ENCODE data around the gene CTAG1B.
"Not testable (repeated sequence)": the region's sequence is repeated elsewhere in the genome, so short reads cannot be mapped to it uniquely, and the experiment has no call there.

CTAG1B gene

DNA sequence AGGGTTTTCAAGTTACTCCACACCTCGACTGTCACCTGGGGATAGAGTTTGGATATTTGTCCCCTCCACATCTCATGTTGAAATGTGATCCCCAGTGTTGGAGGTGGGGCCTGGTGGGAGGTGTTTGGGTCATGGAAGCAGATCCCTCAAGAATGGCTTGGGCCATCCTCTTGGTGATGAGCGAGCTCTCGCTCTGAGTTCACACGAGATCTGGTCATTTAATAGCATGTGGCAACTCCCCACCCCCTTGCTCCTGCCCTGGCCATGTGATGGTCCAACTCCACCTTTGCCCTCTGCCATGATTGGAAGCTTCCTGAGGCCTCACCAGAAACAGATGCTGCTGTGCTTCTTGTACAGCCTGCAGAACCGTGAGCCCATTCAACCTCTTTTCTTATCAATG lies 25.9 kb downstream of the CTAG1B start:
- TF ChIP-seq, protein P1, sequence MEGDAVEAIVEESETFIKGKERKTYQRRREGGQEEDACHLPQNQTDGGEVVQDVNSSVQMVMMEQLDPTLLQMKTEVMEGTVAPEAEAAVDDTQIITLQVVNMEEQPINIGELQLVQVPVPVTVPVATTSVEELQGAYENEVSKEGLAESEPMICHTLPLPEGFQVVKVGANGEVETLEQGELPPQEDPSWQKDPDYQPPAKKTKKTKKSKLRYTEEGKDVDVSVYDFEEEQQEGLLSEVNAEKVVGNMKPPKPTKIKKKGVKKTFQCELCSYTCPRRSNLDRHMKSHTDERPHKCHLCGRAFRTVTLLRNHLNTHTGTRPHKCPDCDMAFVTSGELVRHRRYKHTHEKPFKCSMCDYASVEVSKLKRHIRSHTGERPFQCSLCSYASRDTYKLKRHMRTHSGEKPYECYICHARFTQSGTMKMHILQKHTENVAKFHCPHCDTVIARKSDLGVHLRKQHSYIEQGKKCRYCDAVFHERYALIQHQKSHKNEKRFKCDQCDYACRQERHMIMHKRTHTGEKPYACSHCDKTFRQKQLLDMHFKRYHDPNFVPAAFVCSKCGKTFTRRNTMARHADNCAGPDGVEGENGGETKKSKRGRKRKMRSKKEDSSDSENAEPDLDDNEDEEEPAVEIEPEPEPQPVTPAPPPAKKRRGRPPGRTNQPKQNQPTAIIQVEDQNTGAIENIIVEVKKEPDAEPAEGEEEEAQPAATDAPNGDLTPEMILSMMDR (IDR thresholded peaks at IDR 0.05; ENCODE audit: control insufficient read depth, insufficient read depth, low read depth, low read length, missing control alignments), result no peak
- no peak overlapping the region for H3K4me3 ChIP-seq (ENCODE audit: control insufficient read depth, low read depth, low read length)
- no peak for DNase-seq (ENCODE audit: low read depth)

DNA sequence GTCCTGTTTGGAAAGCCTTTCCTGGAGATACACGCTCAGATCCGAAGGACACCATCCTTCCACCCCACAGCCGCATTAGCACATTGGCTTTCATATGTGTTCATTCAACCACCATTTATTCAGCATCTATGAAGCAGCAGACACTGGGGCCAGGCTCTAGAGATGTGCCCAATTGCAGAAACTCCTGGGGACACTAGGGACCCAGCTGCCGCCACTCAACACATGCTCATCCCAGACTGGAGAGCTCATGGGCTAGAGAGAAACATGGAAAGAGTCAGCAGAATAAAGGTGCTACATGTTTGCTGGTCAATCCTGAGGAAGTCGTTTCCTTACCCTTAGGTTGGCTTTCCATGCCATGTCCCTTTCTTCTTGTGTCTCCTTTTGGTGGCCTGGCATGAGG lies 26.6 kb downstream of the CTAG1B start:
- DNase-seq (ENCODE audit: low read depth), result no peak
- TF ChIP-seq, protein P1 (IDR thresholded peaks at IDR 0.05; ENCODE audit: control insufficient read depth, insufficient read depth, low read depth, low read length, missing control alignments), result no peak
- H3K4me3 ChIP-seq (ENCODE audit: control insufficient read depth, low read depth, low read length), result no peak overlapping the region

DNA sequence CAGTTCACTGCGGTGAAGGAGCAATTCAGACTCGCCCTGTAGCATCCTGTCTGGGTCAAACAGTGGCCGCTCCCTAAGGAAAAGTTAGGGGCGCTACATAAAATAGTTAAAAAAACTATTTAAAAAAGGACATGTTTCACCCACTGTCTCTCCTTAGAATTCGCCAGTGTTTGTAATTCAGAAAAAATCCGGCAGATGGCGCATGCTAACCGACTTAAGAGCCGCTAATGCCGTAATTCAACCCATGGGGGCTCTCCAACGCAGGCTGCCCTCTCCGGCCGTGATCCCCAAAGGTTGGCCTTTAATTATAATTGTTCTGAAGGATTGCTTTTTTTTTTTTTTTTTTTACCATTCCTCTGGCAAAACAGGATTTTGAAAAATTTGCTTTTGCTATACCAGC lies 28.7 kb downstream of the CTAG1B start:
- DNase-seq (ENCODE audit: low read depth); H3K4me3 ChIP-seq (ENCODE audit: control insufficient read depth, low read depth, low read length): not testable (repeated sequence)

DNA sequence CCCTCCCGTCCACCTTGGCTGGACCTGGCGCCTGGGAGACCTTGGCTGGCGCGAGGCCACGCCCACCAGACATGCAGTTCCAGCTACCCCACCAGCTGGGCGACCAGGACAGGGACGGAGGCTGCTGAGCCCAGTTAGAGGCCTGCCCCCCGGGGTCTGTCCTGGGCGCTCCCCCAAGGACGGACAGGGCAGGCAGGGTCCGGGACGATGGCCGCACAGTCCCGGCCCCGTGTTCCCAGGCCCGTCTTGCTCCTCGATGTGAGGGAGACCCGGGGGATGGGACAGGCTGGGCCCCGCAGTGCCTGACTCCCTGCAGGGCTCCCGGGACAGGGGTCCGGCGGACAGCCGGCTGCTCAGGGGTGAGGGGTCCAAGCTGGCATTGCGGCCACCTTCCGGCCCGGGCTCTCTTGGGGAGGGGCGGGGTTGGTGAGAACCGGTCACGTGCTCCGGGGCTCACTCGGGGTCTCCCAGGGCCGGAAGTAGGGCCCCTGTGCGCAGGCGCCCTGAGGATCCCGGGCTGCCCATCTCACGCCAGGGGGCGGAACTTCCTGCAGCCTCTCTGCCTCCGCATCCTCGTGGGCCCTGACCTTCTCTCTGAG lies 34.4 kb downstream of the CTAG1B start, which contains the start of gene CTAG1A:
CTAG1A (plus strand) TSS at position 549 of the 599 bp plus-strand sequence. CDS start 74 bp downstream, outside the sequence.
- not testable (repeated sequence) for DNase-seq (ENCODE audit: low read depth); H3K4me3 ChIP-seq (ENCODE audit: control insufficient read depth, low read depth, low read length)

DNA sequence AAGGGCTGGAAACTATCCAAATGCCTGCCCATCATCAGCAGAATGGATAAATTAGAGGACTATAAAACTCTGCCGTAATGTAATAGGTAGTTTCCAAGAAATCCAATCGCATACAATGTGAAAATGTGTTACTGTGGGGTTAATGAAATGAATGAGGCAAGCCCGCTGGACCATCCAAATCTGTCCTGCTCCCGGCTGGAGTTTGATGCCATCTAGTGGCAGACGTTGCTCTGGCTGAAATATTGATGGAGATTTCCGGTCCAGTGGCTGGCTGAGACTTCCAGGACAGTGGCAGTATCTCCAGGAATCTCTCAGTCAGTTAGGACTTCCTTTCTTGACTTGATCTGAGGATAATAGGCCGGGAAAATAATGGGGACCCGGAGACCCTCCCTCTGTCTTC lies 36.1 kb downstream of the CTAG1B start:
- H3K4me3 ChIP-seq (ENCODE audit: control insufficient read depth, low read depth, low read length); DNase-seq (ENCODE audit: low read depth): not testable (repeated sequence)

DNA sequence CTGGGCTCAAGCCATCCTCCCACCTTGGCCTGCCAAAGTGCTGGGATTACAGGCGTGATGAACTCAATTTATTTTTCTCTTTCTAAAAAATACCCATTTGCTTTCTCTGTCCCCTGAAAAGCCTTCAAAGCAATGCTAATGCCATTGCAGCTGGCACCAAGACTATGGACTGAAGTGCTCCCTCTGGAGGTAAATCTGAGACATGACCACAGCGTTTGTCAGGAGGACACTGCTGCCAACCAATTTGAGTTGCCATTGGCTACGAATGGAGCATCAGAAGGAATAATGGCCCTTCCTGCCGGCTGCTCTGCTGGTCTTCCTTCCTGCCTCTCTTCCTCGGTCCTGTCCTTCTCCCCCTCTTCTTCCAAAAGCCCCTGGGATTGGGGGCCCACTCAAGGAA lies 44.0 kb downstream of the CTAG1B start:
- not testable (repeated sequence) for H3K4me3 ChIP-seq (ENCODE audit: control insufficient read depth, low read depth, low read length); DNase-seq (ENCODE audit: low read depth)

DNA sequence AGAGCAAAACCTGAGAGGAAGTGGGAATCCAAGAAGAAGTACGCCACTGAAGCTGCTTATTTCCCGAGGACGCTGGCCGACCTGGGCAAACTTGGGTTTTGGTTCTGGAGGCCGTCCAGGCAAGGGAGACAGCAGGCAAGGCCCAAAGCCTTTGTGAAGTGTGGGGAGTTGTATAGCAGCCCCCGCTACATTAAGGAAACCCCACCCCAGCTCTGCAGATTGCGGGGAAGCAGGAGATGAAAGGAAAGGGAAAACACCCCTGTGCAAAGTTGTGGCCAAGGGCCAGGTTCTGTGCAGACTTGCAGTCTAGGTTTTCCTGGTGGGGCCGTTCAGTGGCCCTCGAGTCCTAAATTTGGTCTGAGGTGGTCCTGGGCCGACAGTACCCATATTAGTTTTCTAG lies 46.0 kb downstream of the CTAG1B start:
- not testable (repeated sequence) for H3K4me3 ChIP-seq (ENCODE audit: control insufficient read depth, low read depth, low read length); DNase-seq (ENCODE audit: low read depth)

DNA sequence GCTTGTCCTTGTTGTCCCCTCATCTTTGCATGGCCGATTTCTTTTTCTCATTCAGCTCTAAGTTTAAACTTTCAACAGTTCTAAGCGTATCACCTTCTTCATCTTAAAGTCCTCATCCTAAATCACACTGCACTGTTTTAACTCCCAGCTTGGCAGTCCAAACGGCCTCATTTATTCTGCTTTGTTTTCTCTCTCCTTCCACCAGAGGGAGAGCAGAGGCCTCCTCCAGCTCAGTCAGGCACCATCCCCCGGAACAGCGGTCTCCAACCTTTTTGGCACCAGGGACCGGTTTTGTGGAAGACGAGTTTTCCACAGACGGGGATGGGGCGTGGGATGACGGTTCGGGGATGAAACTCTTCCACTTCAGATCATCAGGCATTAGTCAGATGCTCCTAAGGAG lies 48.7 kb downstream of the CTAG1B start:
- H3K4me3 ChIP-seq (ENCODE audit: control insufficient read depth, low read depth, low read length); DNase-seq (ENCODE audit: low read depth): not testable (repeated sequence)
